ENCODE measurements around the gene ATRN. TPM values are rescaled to one million over a fixed set of nuclear protein-coding genes. Genes with fewer than 3 reads are reported as not detected.

Gene ATRN
- total RNA-seq, 2 donors from 2014 or later: 13.5 to 13.8 TPM

GRCh38 chr20:3670511-3670910, 199.7 kb downstream of the ATRN start:
- Mint-ChIP-seq H3K4me1 (peaks cover 20% of the 10 kb centered on the region), H3K27ac (no peak overlapping the region), H3K36me3 (ENCODE audit: low read depth) (peaks cover 7% of the 10 kb centered on the region), H3K4me3 (no peak overlapping the region), H3K27me3 (peaks cover 46% of the 10 kb centered on the region)
- no peak for DNase-seq
- ATAC-seq: no peak
- no peaks in the 10 kb centered on the region for H3K9me3 ChIP-seq (ENCODE audit: control insufficient read depth, low read length, poor library complexity, severe bottlenecking)

DNA sequence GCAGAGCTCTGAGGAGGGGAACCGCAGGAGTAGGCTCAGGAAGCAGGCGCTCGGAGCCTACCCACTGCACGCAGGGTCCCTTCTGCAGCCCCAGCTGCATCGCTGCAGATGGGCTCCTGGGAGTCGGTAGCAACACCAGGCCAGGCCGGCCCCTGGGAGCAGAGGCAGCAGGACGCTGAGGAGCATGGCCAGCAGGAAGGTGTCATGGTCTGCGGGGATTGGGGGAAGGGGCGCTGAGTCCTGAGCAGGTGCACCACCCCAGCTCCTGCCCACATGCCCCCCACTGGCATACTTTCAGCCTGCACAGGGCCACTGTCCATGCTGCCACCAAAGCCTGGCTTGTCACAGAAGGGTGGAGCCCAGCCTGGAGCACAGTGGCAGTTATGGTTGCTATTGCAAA, 200.1 kb downstream of the ATRN start:
- H3K4me1 Mint-ChIP-seq: peaks cover 19% of the 10 kb centered on the region

GRCh38 chr20:3671986-3672546, 201.2 kb downstream of the ATRN start:
- Mint-ChIP-seq H3K27me3 (peaks cover 58% of the 10 kb centered on the region), H3K4me1 (peaks cover 17% of the 10 kb centered on the region), H3K36me3 (ENCODE audit: low read depth) (peaks cover 8% of the 10 kb centered on the region), H3K4me3 (peak overlapping the region; percentile 65), H3K27ac (no peak overlapping the region)
- no peaks in the 10 kb centered on the region for H3K9me3 ChIP-seq (ENCODE audit: control insufficient read depth, low read length, poor library complexity, severe bottlenecking)
- DNase-seq: no peak
- ATAC-seq: no peak

More for the DNA sequence above, 200.1 kb downstream of the ATRN start:
- ATAC-seq: no peak
- DNase-seq: no peak
- H3K27ac Mint-ChIP-seq: no peak overlapping the region
- peaks cover 8% of the 10 kb centered on the region for H3K36me3 Mint-ChIP-seq (ENCODE audit: low read depth)
- H3K9me3 ChIP-seq (ENCODE audit: control insufficient read depth, low read length, poor library complexity, severe bottlenecking): no peaks in the 10 kb centered on the region
- H3K27me3 Mint-ChIP-seq: peaks cover 50% of the 10 kb centered on the region
- H3K4me3 Mint-ChIP-seq: no peak overlapping the region

DNA sequence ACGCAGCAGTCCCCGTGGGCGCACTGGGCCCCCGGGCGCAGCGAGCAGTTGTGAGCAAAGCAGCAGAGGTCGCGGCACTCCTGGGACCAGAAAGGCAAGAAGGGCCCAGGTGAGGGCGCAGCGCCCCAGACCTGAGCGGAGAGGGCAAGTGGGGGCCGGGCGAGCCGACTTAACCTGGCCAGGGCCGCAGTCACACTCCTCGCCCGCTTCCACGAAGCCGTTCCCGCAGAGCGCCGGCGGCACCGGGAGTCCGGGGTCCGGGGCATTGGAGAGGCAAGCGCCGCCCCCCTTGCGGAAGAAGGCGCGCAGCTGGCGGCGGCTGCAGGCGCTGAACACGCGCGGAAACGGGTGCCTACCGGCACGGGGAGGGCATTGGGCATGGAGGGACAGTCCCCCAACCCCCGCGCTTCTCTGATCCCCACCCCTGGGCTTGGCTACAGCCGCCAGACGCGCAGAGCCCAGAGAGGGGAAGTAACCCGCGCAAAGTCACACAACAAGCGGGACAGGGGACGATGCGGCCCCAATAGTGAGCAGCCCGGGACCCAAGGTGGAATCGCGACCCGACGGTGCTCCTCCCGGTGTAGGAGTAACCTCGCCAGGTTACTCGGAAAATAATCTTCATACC, 201.8 kb downstream of the ATRN start:
- DNase-seq (no peak), ATAC-seq (no peak)
- H3K9me3 ChIP-seq (ENCODE audit: control insufficient read depth, low read length, poor library complexity, severe bottlenecking): no peaks in the 10 kb centered on the region
- Mint-ChIP-seq H3K4me3 (peak overlapping the region; percentile 65), H3K4me1 (peaks cover 13% of the 10 kb centered on the region), H3K27ac (no peak overlapping the region), H3K27me3 (peaks cover 59% of the 10 kb centered on the region), H3K36me3 (ENCODE audit: low read depth) (peaks cover 8% of the 10 kb centered on the region)

DNA sequence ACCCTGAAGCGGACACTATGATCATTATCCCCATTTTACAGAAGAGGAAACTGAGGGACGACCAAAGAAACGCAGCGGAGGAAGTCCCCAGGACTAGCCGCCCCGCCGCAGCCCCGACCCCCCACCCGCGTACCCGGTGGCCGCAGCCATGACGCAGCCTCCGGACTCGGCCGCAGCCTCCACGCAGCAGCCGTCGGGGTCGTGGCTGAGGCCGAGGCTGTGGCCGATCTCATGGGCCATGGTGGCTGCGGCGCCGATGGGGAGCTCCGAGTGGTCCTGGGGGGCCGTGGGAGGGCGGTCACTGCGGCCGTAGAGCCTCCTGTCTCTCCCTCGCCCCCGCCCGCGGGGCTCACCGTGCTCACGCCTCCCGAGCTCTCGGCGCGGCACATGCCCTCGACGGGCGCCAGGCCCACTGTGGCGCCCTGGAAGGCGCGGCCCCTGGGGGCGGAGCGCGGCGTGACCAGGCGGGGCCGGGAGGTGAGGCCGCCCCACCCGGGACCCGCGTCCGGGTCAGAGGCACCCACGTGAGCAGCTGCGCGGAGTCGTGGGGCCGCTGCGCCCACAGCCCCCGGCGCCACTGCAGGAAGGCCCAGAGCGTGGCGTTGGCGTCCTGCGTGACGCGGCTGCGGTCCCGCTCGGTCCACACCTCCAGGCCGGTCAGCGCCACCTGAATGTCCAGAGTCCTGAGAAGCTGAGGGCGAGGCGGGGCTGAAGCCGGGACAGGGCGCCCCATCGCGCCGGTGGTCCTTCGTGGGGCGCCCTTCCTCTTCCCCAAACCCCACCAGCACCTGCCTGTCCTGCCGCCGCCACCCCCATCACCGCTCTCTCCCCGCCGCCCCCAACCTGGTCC, 202.6 kb downstream of the ATRN start:
- H3K27me3 Mint-ChIP-seq: peaks cover 67% of the 10 kb centered on the region
- ATAC-seq (no peak), DNase-seq (no peak)
- peaks cover 13% of the 10 kb centered on the region for H3K4me1 Mint-ChIP-seq
- H3K27ac Mint-ChIP-seq: no peak overlapping the region
- H3K36me3 Mint-ChIP-seq (ENCODE audit: low read depth): peaks cover 8% of the 10 kb centered on the region
- H3K9me3 ChIP-seq (ENCODE audit: control insufficient read depth, low read length, poor library complexity, severe bottlenecking): no peaks in the 10 kb centered on the region
- no peak overlapping the region for H3K4me3 Mint-ChIP-seq

DNA sequence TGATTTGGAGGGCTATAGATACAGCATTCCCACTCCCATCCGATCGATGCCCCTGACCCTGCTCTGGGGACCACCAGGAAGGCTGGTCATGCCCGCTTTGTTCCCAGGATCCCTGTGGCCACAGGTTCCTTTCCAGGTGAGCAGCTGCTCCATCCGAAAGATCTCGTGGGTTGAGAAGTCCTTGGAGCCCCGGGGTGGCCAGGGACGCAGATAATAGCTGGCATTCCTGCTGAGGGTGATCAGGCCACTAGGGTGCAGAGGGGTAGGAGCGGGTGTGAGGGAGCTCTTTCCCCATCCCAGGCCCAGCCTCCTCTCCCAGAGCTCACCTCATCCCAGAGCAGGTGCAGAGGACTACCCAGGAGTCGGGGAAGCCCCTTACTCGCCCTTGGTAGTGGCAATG, 203.6 kb downstream of the ATRN start:
- ATAC-seq (no peak), DNase-seq (no peak)
- no peaks in the 10 kb centered on the region for H3K9me3 ChIP-seq (ENCODE audit: control insufficient read depth, low read length, poor library complexity, severe bottlenecking)
- H3K27ac Mint-ChIP-seq: no peak overlapping the region
- peaks cover 8% of the 10 kb centered on the region for H3K36me3 Mint-ChIP-seq (ENCODE audit: low read depth)
- H3K27me3 Mint-ChIP-seq: peaks cover 76% of the 10 kb centered on the region
- no peak overlapping the region for H3K4me3 Mint-ChIP-seq
- H3K4me1 Mint-ChIP-seq: peaks cover 13% of the 10 kb centered on the region

GRCh38 chr20:3674995-3675900, 204.4 kb downstream of the ATRN start:
- no peaks in the 10 kb centered on the region for H3K9me3 ChIP-seq (ENCODE audit: control insufficient read depth, low read length, poor library complexity, severe bottlenecking)
- H3K27ac Mint-ChIP-seq: no peak overlapping the region
- peaks cover 8% of the 10 kb centered on the region for H3K36me3 Mint-ChIP-seq (ENCODE audit: low read depth)
- peaks cover 11% of the 10 kb centered on the region for H3K4me1 Mint-ChIP-seq
- H3K4me3 Mint-ChIP-seq: no peak overlapping the region
- DNase-seq (no peak), ATAC-seq (no peak)
- H3K27me3 Mint-ChIP-seq: peaks cover 76% of the 10 kb centered on the region

DNA sequence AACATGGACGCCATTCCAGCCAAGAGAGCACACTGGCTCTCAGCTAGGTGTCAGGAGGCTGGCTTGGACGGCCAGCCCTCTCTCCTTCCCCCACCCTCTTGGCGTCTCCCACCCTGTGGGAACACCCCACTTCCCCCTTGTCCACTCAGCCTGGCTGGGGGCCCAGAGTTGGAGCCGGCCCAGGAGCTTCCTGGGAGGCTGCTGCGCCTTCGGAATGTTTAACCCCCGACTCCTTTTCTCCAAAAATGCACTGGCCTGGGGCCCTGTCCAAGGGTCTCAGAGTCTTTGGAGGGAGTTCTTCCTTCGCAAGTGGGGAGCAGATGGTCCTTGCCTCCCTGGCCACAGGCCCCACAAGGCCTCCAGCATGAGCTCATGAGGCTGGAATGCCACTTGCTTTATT, 206.9 kb downstream of the ATRN start:
- H3K9me3 ChIP-seq (ENCODE audit: control insufficient read depth, low read length, poor library complexity, severe bottlenecking): no peaks in the 10 kb centered on the region
- peaks cover 10% of the 10 kb centered on the region for H3K4me1 Mint-ChIP-seq
- ATAC-seq (no peak), DNase-seq (no peak)
- H3K4me3 Mint-ChIP-seq: no peak overlapping the region
- H3K27me3 Mint-ChIP-seq: peaks cover 69% of the 10 kb centered on the region
- H3K27ac Mint-ChIP-seq: no peak overlapping the region
- H3K36me3 Mint-ChIP-seq (ENCODE audit: low read depth): peaks cover 5% of the 10 kb centered on the region

DNA sequence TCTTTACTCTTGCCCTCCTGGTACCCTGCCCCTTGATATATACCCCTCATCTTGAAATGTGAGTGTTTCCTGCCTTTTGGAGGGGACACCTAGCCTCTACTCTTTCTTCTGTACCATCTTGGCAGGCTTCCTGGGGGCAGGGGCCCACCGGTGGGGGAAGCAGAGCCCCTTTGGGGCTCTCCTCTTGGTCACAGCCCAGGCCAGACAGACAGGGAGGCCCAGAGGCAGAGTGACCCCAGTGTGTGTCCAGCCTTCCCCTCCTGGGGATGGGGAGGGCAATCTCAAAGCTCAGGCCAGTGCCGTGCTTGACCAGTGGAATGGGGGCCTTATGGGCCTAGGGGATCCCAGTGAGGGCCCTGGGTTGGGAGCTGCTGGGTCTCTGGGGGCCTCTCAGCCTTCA, 207.4 kb downstream of the ATRN start:
- no peak for DNase-seq
- ATAC-seq: no peak
- Mint-ChIP-seq H3K4me1 (peaks cover 10% of the 10 kb centered on the region), H3K27me3 (peaks cover 68% of the 10 kb centered on the region), H3K27ac (no peak overlapping the region), H3K4me3 (no peak overlapping the region), H3K36me3 (ENCODE audit: low read depth) (peaks cover 5% of the 10 kb centered on the region)
- no peaks in the 10 kb centered on the region for H3K9me3 ChIP-seq (ENCODE audit: control insufficient read depth, low read length, poor library complexity, severe bottlenecking)

GRCh38 chr20:3678856-3679720, 208.3 kb downstream of the ATRN start:
- Mint-ChIP-seq H3K36me3 (ENCODE audit: low read depth) (peaks cover 5% of the 10 kb centered on the region), H3K4me3 (no peak overlapping the region), H3K27me3 (peaks cover 72% of the 10 kb centered on the region), H3K27ac (no peak overlapping the region), H3K4me1 (peaks cover 10% of the 10 kb centered on the region)
- H3K9me3 ChIP-seq (ENCODE audit: control insufficient read depth, low read length, poor library complexity, severe bottlenecking): no peaks in the 10 kb centered on the region
- DNase-seq: no peak
- ATAC-seq: no peak

DNA sequence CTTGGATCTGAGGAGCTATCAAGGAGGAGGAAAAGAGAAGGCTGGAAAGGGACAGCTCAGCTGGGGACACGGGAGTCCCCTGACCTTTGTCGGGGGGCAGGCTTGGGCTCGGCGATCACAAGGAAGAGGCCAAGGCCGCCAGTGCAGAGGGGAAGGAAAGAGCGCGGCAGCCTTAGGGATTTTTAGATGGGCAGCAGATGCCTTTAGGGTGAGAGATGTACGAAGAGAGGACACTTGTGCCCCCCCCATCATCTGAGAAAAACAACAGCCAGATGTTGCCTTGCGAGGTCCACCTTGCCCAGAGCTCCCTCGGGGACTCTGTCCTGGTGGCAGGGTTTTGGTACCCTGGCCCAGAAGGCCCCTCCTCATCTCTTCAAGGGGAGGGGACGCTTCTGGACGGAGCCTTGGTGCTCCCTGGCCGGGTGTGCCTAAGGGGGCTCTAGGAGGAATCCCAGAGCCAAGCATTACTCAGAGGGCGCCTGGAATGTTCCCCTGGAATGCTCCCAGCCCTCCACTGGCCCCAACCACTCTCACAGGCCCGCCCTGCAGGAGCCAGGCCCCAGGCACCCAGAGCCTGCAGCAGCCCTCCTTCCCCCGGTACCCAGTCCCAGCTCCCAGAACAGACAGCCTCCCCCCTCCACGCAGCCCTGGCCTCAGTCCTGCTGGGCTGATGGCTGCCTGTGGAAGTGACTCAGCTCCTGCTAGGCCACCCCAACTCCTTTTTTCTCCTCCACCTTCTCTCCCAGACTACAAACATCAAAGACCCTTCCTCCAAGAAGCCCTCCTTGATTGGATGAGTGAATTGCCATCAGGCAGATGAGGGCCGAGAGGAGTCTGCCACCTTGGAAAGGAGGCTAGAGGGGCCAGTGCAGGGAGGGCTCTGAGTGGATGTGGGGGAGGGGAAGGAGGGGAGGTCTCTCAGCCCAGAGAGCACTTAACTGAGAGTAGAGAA, 209.2 kb downstream of the ATRN start:
- Mint-ChIP-seq H3K4me1 (peaks cover 10% of the 10 kb centered on the region), H3K27me3 (peaks cover 71% of the 10 kb centered on the region), H3K27ac (no peak overlapping the region), H3K4me3 (no peak overlapping the region), H3K36me3 (ENCODE audit: low read depth) (peaks cover 4% of the 10 kb centered on the region)
- ATAC-seq: no peak
- no peak for DNase-seq
- no peaks in the 10 kb centered on the region for H3K9me3 ChIP-seq (ENCODE audit: control insufficient read depth, low read length, poor library complexity, severe bottlenecking)
